Measurements from ENCODE around the gene UQCRQ.
"Not testable (repeated sequence)": the region's sequence is repeated elsewhere in the genome, so short reads cannot be mapped to it uniquely, and the experiment has no call there.

UQCRQ gene

GRCh38 chr5:132834057-132834456 lies 32.4 kb upstream of the UQCRQ start:
- no peak for DNase-seq

GRCh38 chr5:132836852-132837251 lies 29.6 kb upstream of the UQCRQ start:
- DNase-seq: no peak

GRCh38 chr5:132837868-132838267 lies 28.6 kb upstream of the UQCRQ start:
- no peak for DNase-seq

- DNase-seq: no peak
Measured at GRCh38 chr5:132838516-132839282, 27.7 kb upstream of the UQCRQ start.

- no peak for DNase-seq
Measured at GRCh38 chr5:132839426-132840301, 26.8 kb upstream of the UQCRQ start.

- no peak for DNase-seq
Measured at GRCh38 chr5:132840313-132840712, 26.1 kb upstream of the UQCRQ start.

- no peak for DNase-seq
Measured at GRCh38 chr5:132840896-132841295, 25.5 kb upstream of the UQCRQ start.

GRCh38 chr5:132841305-132841704 lies 25.1 kb upstream of the UQCRQ start:
- DNase-seq: no peak

- no peak for DNase-seq
Measured at GRCh38 chr5:132848270-132848669, 18.2 kb upstream of the UQCRQ start.

GRCh38 chr5:132849347-132849746 lies 17.1 kb upstream of the UQCRQ start:
- no peak for DNase-seq

- no peak for DNase-seq
Measured at GRCh38 chr5:132850066-132850465, 16.4 kb upstream of the UQCRQ start.

- no peak for DNase-seq
Measured at GRCh38 chr5:132853323-132853722, 13.1 kb upstream of the UQCRQ start.

GRCh38 chr5:132853790-132854189 lies 12.7 kb upstream of the UQCRQ start:
- no peak for DNase-seq

GRCh38 chr5:132854301-132854700 lies 12.1 kb upstream of the UQCRQ start:
- no peak for DNase-seq

GRCh38 chr5:132854992-132855391 lies 11.4 kb upstream of the UQCRQ start:
- DNase-seq: not testable (repeated sequence)

- no peak for DNase-seq
Measured at GRCh38 chr5:132856011-132856410, 10.4 kb upstream of the UQCRQ start.

GRCh38 chr5:132859889-132860437 lies 6.5 kb upstream of the UQCRQ start:
- no peak for DNase-seq

- no peak for DNase-seq
Measured at GRCh38 chr5:132860742-132861141, 5.7 kb upstream of the UQCRQ start.

- no peak for DNase-seq
Measured at GRCh38 chr5:132865668-132866341, 637 bp upstream of the UQCRQ start.

- no peak for DNase-seq
Measured at GRCh38 chr5:132867046-132867451, 607 bp downstream of the UQCRQ start.

- DNase-seq: no peak
Measured at GRCh38 chr5:132868754-132869153, 2.3 kb downstream of the UQCRQ start.

- DNase-seq: no peak
Measured at GRCh38 chr5:132870801-132871200, 4.4 kb downstream of the UQCRQ start.
